NCI-H82 treated with DMSO at 0.1 percent for 48 hours (cell line): Measurements from ENCODE around the gene GLI3.

Experiments used
- DNase-seq: peaks from one replicate; lab custom pipeline; 2025; ENCODE audit not compliant: unreplicated experiment; lab: John Stamatoyannopoulos, UW

Gene GLI3

DNA sequence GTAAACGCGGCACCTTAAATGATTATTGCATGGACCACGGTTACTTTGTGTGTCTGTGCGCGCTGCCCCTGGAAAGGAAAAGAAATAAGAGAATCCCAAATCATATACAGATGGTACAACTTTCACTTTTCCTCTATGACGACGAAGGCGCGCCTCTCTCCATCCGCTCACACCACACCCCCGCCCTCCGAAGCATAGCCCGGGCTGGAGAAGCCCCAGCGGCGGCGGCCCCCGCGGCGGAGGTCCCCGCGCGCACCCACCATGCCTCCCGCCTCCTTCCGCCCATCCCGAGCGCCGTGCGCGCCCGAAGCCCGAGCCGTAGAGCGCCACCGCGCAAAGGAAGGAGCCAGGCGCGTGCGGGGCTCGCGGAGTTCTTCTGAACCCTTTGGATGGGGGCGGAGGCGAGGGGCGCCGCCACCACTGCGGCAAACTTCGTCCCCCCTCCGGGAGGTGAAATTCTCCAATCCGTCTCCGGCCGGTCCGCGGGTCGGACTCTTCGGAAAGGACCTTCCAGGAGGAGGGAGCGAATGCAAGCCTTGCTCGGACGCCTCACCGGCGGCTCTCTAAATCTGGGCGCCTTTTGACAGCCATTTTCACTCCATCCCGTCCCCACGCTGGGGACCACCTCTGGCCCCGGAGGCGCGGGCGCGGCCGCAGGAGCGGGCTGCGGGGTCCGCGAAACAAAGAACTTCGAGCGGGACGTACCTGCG is 588 bp downstream of the GLI3 start:
- DNase-seq, result no peak

DNA sequence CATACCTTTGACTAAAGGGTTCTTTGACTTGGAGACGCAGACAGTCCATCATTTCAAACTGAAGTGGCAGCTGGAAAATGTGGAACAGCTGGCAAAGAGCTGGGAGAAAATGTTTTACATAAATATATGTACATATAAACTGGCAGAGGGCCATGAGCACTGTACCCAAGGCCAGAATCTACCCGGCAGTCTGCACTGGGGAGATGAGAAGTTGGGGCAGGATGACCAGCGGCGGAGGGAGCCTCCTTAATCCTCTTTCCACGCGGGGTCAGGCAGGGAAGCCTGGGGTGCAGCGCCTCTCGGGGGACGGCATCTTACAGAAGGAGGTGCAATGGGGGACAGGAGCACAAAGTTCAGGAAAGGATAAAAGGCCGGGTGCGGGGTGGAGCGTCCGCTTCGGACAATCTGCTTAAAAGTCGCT is 1.3 kb downstream of the GLI3 start:
- DNase-seq, result no peak

DNA sequence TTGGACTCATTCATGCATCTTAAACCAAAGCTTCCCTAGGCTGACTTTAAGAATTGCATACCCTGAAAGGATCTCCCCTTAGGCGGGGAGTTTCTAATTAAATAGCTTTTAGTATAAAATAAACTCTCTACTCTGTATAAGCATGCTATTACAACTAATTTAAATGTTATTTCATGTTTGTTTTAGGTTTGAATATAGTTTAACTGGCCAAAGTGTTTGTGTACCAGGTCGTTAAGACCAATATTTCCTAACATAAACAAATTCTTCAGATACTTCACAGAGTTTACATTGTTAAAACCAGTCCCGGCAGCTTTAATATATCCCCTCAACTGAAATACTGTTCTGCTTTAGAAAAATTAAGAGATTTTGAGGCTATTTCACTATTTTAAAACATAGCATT is 2.3 kb downstream of the GLI3 start:
- no peak for DNase-seq

DNA sequence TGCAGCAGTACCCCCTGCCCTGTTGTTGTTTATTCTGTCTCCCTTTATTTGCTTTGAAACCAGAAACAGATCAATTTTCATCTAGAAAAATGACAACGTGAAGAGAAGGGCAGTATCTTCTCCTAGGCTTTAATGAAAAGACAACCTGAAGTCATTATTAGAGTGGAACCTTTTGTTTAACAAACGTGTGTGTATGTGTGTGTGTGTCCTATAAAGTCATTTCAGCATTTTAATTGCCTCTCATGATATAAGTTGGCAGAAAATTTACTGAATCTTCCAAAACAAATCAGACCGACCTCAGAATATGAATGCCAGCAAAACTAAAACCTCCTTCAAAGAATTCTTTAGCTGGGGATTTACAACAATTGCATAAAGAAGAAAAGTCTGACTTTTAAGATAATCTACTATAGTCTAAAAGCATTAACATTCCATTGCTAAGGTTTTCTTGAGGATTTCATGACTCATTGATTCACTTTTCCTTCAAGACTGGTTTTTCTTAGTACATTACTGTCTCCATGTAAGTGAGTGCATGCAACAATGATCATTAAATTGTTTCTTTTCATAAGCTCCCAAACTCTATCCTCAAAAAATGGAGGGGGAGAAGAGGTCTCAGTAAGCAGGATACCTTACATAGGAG is 3.2 kb downstream of the GLI3 start:
- DNase-seq, result no peak

DNA sequence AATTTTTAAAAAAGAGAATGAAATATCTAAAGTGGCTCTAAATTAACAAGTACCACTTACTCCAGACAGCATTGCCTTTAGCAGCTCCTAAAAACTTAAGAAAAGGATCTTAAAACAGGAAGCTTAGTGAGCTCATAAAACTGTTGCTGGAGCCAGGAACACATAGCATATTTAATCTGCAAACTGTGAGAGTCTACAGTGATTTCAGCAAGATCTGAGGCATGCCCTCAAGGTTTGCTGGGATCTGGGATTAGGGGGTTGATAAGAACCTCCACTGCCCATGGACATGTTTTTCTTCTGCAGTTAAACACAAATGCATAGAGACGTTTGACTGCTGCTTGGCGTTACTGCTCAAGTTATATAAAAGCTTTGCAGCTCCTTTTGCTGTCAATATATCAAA is 3.8 kb downstream of the GLI3 start:
- no peak for DNase-seq

DNA sequence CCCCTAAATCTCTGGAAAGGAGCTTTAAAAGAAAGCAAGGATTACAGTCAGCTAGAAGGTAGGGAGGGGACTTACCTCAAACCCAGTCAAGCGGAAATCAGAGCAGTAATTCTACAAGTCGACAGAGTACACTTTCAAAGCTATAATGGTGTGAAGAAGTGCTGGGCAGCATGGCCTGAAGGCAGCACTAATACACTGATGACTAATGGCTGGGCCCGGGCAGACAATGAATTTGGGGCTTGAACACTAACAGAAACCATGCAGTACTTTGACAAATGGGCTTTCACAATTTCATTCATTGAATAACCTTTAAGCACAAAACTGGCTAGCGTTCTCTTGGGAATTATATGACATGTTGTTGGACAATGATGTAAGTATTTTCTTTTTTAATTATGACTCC is 4.7 kb downstream of the GLI3 start:
- DNase-seq, result no peak

GRCh38 chr7:42231043-42231787 is 5.8 kb downstream of the GLI3 start:
- DNase-seq, result no peak

DNA sequence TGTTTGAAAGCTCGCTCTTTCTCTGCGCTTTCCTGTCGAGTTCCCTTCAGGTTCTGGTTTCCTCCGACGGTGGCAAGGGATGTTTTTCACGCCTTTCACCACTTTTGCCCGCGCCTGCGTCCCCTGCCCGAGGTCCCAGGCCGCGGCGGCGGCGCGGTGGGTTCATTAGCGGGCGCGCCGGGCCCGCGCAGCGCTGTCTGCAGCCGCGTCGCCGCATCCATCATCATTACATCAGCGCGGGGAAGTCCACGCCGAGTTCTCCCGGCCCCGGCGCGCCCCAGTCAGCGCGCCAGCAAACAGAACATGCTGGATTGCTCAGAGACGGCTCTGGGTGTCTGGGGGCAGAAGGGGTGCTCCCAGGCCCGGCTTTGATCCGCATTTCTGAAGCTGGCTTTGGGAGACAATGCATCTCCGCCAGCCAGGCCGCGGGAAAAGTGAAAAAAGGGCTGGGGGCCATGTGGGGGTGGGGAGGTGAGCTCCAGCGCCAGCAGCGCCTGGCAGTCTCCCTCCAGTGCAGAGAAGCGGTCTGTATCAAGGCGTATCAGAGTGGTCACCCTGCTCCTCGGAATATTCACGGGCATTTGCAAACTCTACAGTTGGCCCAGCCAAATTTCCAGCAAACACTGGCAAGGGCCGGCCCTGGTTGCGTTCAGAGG is 8.9 kb downstream of the GLI3 start:
- no peak for DNase-seq

DNA sequence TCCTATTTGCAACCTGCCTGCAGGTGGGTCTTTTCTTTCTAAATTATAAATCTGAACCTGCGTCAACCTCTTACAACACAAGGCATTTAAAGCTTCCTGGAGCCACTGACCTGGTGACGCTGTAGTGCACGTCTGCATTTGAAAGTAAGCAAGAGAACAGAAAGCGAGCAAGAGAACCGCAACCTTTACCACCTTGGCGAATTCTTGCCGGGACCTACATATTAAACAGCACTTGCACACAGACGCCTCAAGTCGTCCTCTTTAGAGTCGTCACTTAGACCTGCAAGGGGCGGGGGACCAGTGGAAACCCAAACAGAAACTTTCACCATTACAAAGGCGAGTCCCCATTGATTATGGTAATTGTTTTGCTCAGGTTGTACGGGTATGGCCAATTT is 9.5 kb downstream of the GLI3 start:
- DNase-seq, result no peak

GRCh38 chr7:42227021-42227420 is 10.0 kb downstream of the GLI3 start:
- no peak for DNase-seq

DNA sequence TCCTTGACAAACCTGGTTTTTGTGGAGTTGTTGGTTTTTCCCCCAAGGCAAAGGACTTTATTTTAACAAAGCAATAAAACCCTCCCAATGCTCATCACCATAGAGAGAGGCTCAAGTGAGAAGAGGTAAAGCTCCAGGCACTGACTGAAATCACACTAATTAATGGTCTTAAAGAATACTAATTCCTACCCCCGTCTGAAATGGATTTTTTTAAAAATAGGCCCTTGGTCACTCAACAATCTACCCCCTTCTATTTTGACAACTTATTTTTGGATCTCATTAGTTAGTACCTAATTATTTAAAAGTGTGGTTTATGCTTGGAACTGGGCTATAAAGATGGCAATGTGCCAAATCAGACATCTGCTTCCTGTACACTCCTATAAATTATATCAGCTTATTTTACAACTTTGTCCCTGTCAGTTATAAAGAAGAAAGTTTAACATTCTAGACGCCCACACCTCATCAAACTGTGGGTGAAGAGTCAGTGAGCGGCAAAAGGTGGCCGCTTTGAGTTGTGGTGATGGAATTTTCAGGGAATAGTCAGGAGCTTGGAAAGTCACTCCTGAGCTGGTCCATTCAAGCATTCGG is 10.6 kb downstream of the GLI3 start:
- no peak for DNase-seq

DNA sequence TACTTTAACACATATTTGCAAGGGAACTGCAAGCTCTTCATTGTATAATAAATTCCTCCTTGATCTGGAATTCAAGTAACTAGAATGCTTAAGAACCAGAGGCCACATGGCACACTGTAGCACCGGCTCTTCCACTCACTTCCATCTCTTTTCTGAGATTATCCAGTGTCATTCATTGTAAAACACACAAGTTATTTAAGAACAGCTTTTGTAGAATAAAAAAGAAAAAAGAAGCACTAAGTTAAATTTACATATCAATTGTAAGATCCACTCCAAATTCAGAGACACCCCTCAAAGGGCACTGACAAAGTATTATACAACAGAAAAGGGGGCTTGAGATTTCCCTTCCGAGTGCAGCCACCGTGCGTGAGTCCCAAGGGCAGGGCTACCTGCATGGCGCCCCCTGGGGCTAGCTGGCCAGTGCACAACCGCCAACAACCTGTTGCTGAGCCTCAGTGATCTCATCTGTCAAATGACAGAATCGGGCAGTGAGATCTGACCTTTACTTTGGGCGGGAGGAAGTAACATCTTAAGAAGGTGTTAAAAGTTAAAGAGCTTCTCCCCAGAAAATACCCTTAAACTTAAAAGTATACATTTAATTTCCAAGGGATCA is 12.5 kb downstream of the GLI3 start:
- no peak for DNase-seq

DNA sequence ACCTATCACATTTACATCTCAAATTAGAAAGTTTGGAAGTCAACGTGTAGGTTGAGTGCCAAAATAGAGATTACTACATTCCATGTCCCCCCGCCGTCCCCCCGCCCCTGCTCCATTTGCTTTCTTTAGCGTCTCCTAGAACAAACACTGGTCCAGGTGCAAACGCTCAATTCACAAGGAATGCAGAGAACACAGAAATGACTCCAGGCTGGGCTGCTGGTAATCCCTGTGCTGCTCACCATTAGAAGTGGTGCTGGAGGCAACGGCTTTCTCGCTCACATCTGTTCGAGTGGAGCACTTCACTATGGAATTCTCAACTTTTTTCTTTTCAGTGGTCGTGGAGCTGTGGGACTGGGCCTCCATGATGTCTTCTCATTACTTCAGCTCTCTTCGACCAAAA is 14.1 kb downstream of the GLI3 start:
- DNase-seq, result no peak

DNA sequence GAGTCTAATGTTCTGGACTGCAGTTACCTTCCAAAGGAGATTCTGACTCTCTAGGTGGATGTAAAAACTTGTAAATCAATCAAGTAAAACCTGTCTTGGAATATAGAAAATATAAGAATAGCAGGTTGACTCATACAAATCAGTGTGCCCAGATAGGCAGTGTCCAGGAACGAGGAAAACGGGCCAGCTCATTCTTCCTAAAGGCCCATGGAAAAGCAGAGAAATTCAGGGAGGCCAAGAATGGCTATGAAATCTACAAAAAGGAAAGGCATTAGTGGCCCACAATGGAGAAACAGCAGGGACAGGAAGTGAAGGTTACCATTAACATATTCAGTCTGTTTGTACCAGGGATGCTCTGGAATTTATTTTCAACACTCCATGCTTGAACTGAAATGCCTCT is 14.9 kb downstream of the GLI3 start:
- DNase-seq, result no peak

- no peak for DNase-seq
Measured at GRCh38 chr7:42221304-42221703, 15.7 kb downstream of the GLI3 start.

DNA sequence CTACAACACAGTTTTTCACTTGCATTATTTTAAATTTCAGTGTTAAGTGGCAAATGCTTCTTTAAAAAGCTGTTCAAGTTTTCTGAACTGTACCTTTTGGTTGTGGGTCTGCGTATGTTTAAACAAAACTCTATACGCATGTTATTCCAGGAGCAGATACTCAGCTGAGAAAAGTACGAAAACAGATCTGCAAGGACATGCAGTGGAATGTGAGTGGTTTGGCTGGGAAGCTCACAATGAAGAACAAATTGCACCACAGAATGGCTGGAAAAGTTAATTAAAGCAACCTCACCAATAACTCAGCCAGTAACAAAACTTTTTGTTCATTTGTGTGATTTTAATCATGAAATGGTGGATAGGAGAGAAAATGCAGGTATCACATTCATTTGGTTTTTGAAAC is 17.6 kb downstream of the GLI3 start:
- DNase-seq, result no peak

GRCh38 chr7:42218248-42218647 is 18.8 kb downstream of the GLI3 start:
- no peak for DNase-seq

DNA sequence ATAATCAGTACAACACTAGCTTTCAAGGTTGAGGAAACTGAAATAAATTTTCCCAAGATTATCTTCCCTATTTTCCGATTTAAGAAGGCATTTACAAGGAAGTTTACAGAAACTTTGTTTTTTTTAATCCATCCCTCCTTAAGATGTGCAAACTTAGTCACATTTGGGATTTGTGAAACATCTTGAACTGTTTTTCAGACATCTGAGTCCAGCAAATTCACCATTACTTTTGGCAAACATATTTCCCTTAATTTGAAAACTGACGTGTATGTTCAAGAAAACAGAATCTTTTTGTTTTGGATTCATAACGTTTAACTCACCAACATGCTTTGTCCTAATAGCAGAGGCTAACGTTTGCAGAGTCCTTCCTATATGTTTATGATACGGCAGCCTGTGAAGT is 19.5 kb downstream of the GLI3 start:
- no peak for DNase-seq

DNA sequence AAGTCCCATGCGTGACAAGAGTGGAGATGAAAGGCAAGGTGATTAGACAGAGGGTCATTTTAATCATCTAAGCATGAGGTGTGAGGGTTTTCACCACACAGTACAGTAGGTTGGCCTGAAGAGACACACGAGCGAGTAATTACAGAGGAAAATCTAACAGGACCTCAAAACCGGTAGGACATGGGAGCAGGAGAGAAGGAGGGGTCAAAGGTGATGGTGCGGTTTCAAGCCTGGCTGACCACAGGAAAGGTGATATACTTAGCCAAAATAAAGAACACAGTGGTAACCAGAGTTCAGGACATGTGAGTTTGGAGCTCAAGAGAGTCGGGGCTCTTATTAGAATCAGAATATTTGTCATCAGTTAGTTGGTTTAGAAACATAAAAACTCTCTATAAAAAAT is 20.0 kb downstream of the GLI3 start:
- no peak for DNase-seq

DNA sequence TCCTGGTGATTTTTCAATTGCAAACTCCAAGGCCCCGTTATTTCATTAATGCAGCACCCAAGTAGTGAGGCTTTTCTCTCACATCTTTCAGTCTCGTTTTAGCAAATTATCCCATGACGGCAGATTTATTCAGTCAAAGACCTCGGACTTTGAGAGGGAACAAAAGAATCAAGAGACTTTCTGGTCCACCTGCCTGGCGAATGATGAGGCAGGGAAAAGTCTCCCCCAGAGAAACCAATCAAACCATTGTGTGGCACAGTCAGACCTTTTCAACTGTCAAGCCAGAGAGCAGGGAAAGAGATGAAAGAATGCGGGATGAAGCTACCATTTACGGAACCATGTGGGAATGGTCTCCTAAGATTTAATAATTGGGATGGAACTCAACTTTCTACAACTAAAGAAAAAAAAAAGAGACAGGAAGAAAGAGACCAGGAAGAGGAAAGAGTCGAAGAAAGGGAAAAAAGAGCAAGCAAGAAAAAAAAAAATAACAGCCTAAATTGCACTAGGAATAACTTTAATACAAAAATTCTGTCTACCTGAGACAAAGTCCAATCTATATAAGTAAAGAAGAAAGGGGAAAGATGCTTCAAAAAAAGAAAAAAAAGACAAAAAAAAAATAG is 22.8 kb downstream of the GLI3 start:
- DNase-seq, result no peak

DNA sequence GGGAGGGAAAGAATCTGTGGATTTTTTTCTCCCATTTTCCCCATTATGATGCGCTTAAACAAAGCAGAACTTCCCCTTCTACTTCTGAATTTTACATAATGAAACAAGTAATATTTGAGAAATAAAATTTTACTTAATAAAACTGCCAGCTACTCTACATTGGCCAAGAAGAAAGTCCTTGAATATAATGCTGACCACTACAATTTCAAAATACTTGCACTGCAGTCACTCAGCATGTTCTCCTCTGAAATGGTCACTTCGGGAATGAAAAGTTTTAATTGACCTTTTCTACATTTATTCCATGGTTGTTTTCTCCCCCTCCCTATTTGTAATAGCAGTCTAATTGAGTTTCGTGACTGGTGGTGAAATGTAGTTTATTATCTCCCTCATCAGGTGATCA is 23.9 kb downstream of the GLI3 start:
- no peak for DNase-seq
